OCI-LY7 (cell line): ENCODE data around the gene PPIB. TPM values are rescaled to one million over a fixed set of nuclear protein-coding genes. Genes with fewer than 3 reads are reported as not detected.

Experiments
- Bru-seq: library from RNA; stranded (reverse); fragments of 400-500 nt; gene quantifications from one replicate; lab custom pipeline; 2021; lab: Mats Ljungman, UMichigan
- BruChase-seq, 2 experiments: library from RNA; stranded (reverse); fragments of 400-500 nt; gene quantifications; one replicate each; lab custom pipeline; 2021; lab: Mats Ljungman, UMichigan
- BruUV-seq: library from RNA; stranded (reverse); fragments of 400-500 nt; replicated peaks from 2 replicates; lab custom pipeline; 2021; lab: Mats Ljungman, UMichigan
- CTCF ChIA-PET: fragments of 300-600 bp; sonication (Branson Sonifier 250); formaldehyde crosslinking; loops from one replicate; lab custom pipeline; 2022; ENCODE audit warnings: antibody characterized with exemption; ENCODE audit not compliant: unreplicated experiment; lab: Charles Lee
- POLR2A ChIA-PET: fragments of 300-600 bp; sonication (Branson Sonifier 250); formaldehyde crosslinking; loops from one replicate; lab custom pipeline; 2022; ENCODE audit warnings: antibody characterized with exemption; lab: Charles Lee
- DNase-seq: peaks from one replicate; pipeline ENCODE4 v3.0.0-alpha.2; 2015; ENCODE audit warnings: low spot score
- H2AFZ ChIP-seq: fragments of 200-600 bp; sonication (generic), shearing (Covaris generic); 2 replicates; pipeline ENCODE4 v1.6.1; 2014; ENCODE audit warnings: mild to moderate bottlenecking, antibody characterized with exemption, low read length, moderate library complexity
- H3K27ac ChIP-seq: fragments of 200-600 bp; sonication (generic); 2 replicates; pipeline ENCODE4 v1.5.1; 2014; ENCODE audit warnings: mixed run types, low read depth, mild to moderate bottlenecking, moderate library complexity, low read length, inconsistent platforms; ENCODE audit not compliant: poor library complexity, severe bottlenecking
- H3K36me3 ChIP-seq: fragments of 200-600 bp; sonication (generic); 2 replicates; pipeline ENCODE4 v1.6.1; 2014; ENCODE audit warnings: mild to moderate bottlenecking, antibody characterized with exemption, low read length, moderate library complexity, mixed read lengths; ENCODE audit not compliant: insufficient read depth
- H3K4me1 ChIP-seq: fragments of 200-600 bp; sonication (generic); 2 replicates; pipeline ENCODE4 v1.5.1; 2014; ENCODE audit warnings: mild to moderate bottlenecking, low read length; ENCODE audit not compliant: insufficient read depth, poor library complexity, severe bottlenecking
- H3K4me2 ChIP-seq: fragments of 200-600 bp; sonication (generic); 2 replicates; pipeline ENCODE4 v1.6.1; 2014; ENCODE audit warnings: mild to moderate bottlenecking, low read length
- H3K4me3 ChIP-seq: fragments of 200-600 bp; sonication (generic); 2 replicates; pipeline ENCODE4 v1.5.1; 2014; ENCODE audit warnings: mild to moderate bottlenecking, low read depth, low read length; ENCODE audit not compliant: poor library complexity, severe bottlenecking
- H3K79me2 ChIP-seq: fragments of 200-600 bp; sonication (generic); 2 replicates; pipeline ENCODE4 v1.6.1; 2016; ENCODE audit warnings: low read depth, mild to moderate bottlenecking, low read length, moderate library complexity, mixed read lengths; ENCODE audit not compliant: insufficient read depth
- H3K9me2 ChIP-seq: fragments of 200-600 bp; sonication (generic); 2 replicates; pipeline ENCODE4 v1.6.1; 2016; ENCODE audit warnings: mild to moderate bottlenecking, low read length, mixed read lengths; ENCODE audit not compliant: insufficient read depth
- H3K9me3 ChIP-seq: fragments of 200-600 bp; sonication (generic); 2 replicates; pipeline ENCODE4 v1.6.1; 2014; ENCODE audit warnings: mild to moderate bottlenecking, mixed run types, low read length, mixed read lengths
- H4K20me1 ChIP-seq: fragments of 200-600 bp; sonication (generic); 2 replicates; pipeline ENCODE4 v1.6.1; 2014; ENCODE audit warnings: mild to moderate bottlenecking, antibody characterized with exemption, low read length, moderate library complexity, mixed read lengths; ENCODE audit not compliant: insufficient read depth
- EZH2phosphoT487 ChIP-seq: fragments of 200-600 bp; sonication (generic); IDR thresholded peaks from 2 replicates; pipeline ENCODE4 v1.6.1; 2018; ENCODE audit warnings: low read depth, borderline replicate concordance, mild to moderate bottlenecking, mixed run types, antibody characterized with exemption, low read length, moderate library complexity, mixed read lengths
- intact Hi-C: fragments of 100-400 bp; cut with micrococcal nuclease; formaldehyde crosslinking; loops from one replicate; pipeline ENCODE4 v1.10.0; 2022; ENCODE audit not compliant: unreplicated experiment
- long read RNA-seq: library from polyadenylated mRNA; stranded (forward); transcript quantifications from one replicate; pipeline ENCODE4 v2.0.0, GENCODE V29; 2022
- total RNA-seq, 2 experiments: library from RNA; depleted of rRNA in 1 of 2; stranded (reverse); fragments of >200 nt in 1 of 2; shearing (Covaris generic) in 1 of 2; gene quantifications; 2 replicates each; pipeline ENCODE4 v1.2.3, GENCODE V29; 2014 to 2022
- TF ChIP-seq, protein P1 (sequence below): fragments of 200-600 bp; sonication (generic); conservative IDR thresholded peaks from 2 replicates; pipeline ENCODE4 v1.5.1; 2014; ENCODE audit warnings: mild to moderate bottlenecking, antibody characterized with exemption, low read length, moderate library complexity, mixed read lengths

Gene PPIB
- total RNA-seq (2014; rRNA removed; shearing (Covaris generic)), result 243 and 263 TPM in 2 replicates
- 248 and 307 TPM in 2 replicates for total RNA-seq (2022)
- Bru-seq, nascent RNA, result percentile 93 among the genes with signal in this experiment
- percentile 97 among the genes with signal in this experiment for BruChase-seq, experiment 1, labeled RNA remaining after a 6-hour chase
- BruChase-seq, experiment 2, labeled RNA remaining after a 2-hour chase, result percentile 92 among the genes with signal in this experiment
- long read RNA-seq, transcript PPIB-201 (5 exons, 1,081 nt), result major isoform, 238 of 295 reads
- long read RNA-seq, partial matches to known transcripts, result 6 of 295 reads
- long read RNA-seq, other reads (novel, unspliced or antisense), result 51 of 295 reads

DNA sequence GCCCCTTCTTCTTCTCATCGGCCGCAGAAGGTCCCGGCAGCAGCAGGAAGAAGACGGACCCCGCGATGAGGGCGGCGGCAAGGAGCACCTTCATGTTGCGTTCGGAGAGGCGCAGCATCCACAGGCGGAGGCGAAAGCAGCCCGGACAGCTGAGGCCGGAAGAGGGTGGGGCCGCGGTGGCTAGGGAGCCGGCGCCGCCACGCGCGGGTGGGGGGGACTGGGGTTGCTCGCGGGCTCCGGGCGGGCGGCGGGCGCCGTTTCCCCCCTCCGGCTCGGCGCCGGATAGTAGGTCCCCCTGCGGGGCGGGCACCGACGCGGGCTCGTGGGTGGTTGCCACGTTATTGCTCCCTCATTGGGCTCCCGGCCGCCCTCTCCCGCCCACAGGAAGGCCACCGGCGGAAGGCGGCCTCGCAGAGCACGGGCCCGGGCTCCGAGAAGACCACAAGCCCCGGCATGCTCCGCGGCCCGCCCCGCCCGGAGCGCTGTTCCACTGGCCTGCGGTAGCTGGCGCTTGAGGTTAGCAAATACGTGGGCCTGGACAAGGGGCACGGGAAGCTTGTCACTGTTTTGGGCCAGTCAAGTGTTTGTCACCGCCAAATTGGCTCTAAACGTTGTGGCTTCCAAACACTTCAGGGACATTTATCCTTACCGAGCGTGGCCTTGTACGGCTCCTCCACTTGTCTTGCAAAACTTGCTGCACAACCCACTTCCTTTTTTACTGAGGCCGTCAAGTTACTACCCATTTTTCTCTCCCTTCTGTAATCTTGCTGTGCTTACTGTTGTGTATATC, at the start of gene PPIB:
Gene PPIB, minus strand, starts transcription at position 154 of the 790 bp plus-strand sequence. Its CDS starts 36 bp downstream, at position 118.
- Histone ChIP-seq H3K79me2 (peaks cover 27% of the 10 kb centered on the region), H2AFZ (peak within 1 kb of the TSS; percentile 79), H3K4me3 (peak within 1 kb of the TSS; percentile 86), H3K27ac (peak within 1 kb of the TSS; percentile 65), H3K4me2 (peak within 1 kb of the TSS; percentile 80), H4K20me1 (no peaks in the 10 kb centered on the region), H3K36me3 (peaks cover 32% of the 10 kb centered on the region), H3K9me3 (no peaks in the 10 kb centered on the region), H3K9me2 (no peaks in the 10 kb centered on the region), H3K4me1 (peaks cover 29% of the 10 kb centered on the region)
- DNase-seq, result peak; percentile 98
- POLR2A ChIA-PET, result interaction anchor here (0.5 to 2.0 kb wide), 7 partner anchors 10 to 214 kb away, joined by 3 to 14 read pairs (median 3); no protein-coding TSS in a partner anchor
- intact Hi-C loops, result loop anchor here (2.0 to 5.0 kb wide), 2 partner anchors 194 to 224 kb away; partner anchors contain the start of genes CSNK1G1 and TRIP4
- CTCF ChIA-PET, result interaction anchor here (0.6 to 1.2 kb wide), 2 partner anchors 10 to 867 kb away, joined by 3 read pairs; no protein-coding TSS in a partner anchor
- no peak for TF ChIP-seq EZH2phosphoT487
- TF ChIP-seq, protein P1, sequence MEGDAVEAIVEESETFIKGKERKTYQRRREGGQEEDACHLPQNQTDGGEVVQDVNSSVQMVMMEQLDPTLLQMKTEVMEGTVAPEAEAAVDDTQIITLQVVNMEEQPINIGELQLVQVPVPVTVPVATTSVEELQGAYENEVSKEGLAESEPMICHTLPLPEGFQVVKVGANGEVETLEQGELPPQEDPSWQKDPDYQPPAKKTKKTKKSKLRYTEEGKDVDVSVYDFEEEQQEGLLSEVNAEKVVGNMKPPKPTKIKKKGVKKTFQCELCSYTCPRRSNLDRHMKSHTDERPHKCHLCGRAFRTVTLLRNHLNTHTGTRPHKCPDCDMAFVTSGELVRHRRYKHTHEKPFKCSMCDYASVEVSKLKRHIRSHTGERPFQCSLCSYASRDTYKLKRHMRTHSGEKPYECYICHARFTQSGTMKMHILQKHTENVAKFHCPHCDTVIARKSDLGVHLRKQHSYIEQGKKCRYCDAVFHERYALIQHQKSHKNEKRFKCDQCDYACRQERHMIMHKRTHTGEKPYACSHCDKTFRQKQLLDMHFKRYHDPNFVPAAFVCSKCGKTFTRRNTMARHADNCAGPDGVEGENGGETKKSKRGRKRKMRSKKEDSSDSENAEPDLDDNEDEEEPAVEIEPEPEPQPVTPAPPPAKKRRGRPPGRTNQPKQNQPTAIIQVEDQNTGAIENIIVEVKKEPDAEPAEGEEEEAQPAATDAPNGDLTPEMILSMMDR, result peak; percentile 70
- no TSS peak for BruUV-seq

- H3K79me2 ChIP-seq, result no peaks in the 10 kb centered on the region
- H3K27ac ChIP-seq, result no peak overlapping the region
- no peaks in the 10 kb centered on the region for H3K9me3 ChIP-seq
- peaks cover 4% of the 10 kb centered on the region for H3K4me1 ChIP-seq
- no TSS peak for BruUV-seq
- no peak for DNase-seq
- POLR2A ChIA-PET, result no interaction called here
- no peaks in the 10 kb centered on the region for H3K9me2 ChIP-seq
- CTCF ChIA-PET, result no interaction called here
- H3K36me3 ChIP-seq, result peaks cover 9% of the 10 kb centered on the region; the same call in 1 of the 2 replicates
- TF ChIP-seq, protein P1, result no peak
- TF ChIP-seq EZH2phosphoT487, result no peak
- intact Hi-C loops, result no loop called here
- H3K4me3 ChIP-seq, result no peak overlapping the region
- no peak overlapping the region for H3K4me2 ChIP-seq
- H4K20me1 ChIP-seq, result no peaks in the 10 kb centered on the region
- no peak overlapping the region for H2AFZ ChIP-seq
Observed at GRCh38 chr15:64211696-64212095, 48.9 kb upstream of the PPIB start.
